GM12872 (cell line): ENCODE measurements around the gene BNC2.

ENCODE experiments used
- CTCF ChIP-seq: IDR thresholded peaks from 3 replicates; pipeline ENCODE4 v1.5.1; 2011; ENCODE audit warnings: low read depth, mild to moderate bottlenecking, low read length, moderate library complexity; ENCODE audit not compliant: insufficient read depth

BNC2 gene

GRCh38 chr9:16690205-16690604, 180.3 kb downstream of the BNC2 start:
- TF ChIP-seq CTCF: no peak

GRCh38 chr9:16689351-16689938, 181.0 kb downstream of the BNC2 start:
- TF ChIP-seq CTCF: no peak

DNA sequence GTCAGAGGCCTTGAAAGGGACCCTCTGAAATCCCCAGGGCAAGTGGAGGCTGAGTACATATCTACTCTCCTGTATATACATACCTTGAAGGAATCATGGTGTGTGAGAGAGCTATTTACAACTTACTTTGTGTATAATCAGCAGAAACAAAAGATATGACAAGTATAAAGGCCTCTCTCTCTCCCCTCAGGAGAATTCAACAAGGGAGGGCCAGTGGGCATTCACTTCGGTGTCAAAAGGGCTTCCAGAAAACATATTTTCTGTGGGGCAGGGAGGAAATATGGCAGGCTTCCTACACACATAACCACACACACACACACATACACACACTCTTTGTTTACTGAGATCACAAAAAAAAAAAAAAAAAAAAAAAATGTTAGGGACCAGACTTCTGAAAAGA, 181.7 kb downstream of the BNC2 start:
- no peak for TF ChIP-seq CTCF

GRCh38 chr9:16687678-16688369, 182.6 kb downstream of the BNC2 start:
- no peak for TF ChIP-seq CTCF

DNA sequence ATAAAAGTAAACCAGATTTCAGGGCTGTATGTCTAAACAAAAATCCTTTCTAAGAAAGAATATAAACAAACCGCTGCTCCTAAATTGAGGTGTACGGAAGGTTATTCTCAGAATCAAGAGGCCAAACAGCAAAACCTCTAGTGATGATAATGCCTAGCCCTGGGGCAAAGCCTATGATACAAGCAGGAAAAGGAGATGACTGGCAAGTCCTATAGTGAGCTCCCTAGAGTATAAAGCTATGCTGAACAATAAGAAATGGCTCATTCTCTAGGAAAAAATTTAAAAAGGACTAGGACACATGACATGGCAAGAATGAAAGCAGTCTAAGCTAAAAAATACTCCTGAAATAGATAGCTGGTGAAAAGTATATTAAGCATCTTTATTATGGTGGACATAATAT, 187.1 kb downstream of the BNC2 start:
- TF ChIP-seq CTCF: no peak

DNA sequence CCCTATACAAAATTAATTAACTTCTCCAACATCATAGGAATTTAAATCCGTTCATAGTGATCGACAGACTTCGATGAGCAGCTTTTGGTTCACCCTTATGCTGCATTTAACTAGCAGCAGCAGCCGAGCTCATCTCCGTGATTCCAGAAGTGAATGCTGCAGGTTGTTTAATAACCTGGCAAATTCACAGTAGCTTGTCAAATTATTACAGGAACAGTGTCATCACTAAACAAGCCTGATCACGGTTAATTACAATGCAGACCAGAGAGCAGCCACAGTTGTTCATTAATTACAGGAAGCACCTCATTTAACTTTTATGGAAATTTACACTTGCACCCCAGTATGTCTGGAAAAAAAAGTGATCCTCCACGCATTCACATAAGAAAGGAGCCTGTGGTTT, 188.2 kb downstream of the BNC2 start:
- no peak for TF ChIP-seq CTCF

GRCh38 chr9:16681652-16681987, 188.8 kb downstream of the BNC2 start:
- no peak for TF ChIP-seq CTCF
